NOMO-1 (cell line): ENCODE data around the gene BIRC7.
"Not testable (repeated sequence)": the region's sequence is repeated elsewhere in the genome, so short reads cannot be mapped to it uniquely, and the experiment has no call there.

ENCODE experiments used
- DNase-seq, 2 experiments: peaks; one replicate each; lab custom pipeline; 2025; ENCODE audit not compliant: unreplicated experiment in 2 of 2; lab: John Stamatoyannopoulos, UW

Gene BIRC7

DNA sequence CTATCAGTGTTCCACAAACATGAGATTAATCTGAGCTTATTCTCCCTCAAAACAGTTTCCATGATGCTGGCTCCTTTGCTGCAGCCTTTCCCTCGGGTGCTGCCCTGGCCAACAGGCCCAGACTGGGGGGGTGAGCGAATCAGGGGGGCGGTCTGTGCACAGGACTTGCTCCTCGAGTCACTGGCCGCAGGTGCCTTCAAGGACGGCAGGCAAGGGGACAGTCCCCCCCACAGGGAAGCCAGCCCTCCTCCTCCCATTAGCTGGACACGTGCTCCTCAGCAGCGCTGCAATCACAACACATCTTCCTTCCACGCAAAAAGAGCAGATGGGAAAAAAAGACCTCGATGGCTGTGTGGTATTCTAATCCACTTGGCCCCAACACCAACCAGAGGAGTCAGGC lies 29.8 kb upstream of the BIRC7 start:
- DNase-seq, result no peak

DNA sequence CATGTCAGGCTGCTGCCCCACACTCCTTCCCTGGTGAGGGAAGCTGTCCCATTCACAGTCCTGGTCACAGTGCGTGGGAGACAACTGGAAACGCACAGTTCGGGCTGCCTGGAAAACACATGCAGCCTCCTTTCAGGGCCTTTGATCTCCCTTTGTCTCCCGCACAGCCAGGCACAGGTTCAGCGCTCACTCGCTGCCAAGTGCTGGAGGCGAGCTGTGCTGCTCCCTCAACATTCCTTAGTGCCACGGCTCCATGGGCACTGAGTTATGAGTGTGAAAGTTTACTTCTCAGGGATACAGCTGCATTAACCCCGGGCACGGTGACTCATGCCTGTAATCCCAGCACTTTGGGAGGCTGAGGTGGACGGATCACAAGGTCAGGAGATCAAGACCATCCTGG lies 28.8 kb upstream of the BIRC7 start:
- DNase-seq, result no peak

- DNase-seq, result no peak
Observed at GRCh38 chr20:63208346-63208909, 27.3 kb upstream of the BIRC7 start.

- no peak for DNase-seq
Observed at GRCh38 chr20:63210011-63210605, 25.6 kb upstream of the BIRC7 start.

DNA sequence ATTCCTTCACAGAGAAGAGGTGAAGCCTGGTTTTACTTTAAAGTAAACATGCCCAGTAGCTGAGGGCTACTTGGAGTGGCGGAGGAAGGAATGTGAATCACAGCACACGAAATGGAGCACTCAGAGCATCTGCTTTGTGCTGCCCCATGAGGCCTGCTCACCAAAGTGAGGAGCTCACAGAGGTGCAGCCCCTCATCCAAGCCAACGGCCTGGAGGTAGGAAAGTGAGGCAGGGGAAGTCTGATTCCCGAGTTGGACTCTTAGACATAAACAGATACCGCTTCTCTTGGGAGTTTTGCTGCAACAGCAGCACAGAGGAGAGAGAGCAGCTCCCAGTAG lies 23.3 kb upstream of the BIRC7 start:
- DNase-seq, result no peak

DNA sequence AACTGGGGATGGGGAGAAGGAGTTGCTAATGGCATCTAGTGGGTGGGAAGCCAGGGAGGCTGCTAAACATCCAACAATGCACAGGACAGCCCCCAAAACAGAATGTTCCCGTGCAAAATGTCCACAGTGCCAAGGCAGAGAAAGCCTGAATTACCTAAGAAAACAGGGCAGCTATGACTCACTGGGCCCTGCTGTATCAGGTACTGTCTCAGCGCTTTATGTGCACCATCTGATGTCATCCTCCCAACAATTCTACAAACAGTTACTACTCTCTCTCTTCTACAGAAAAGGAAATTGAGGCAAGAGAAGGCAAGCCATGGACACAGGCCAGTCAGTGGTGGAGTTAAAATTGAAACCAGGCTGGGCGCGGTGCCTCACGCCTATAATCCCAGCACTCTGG lies 22.9 kb upstream of the BIRC7 start:
- no peak for DNase-seq

GRCh38 chr20:63214514-63214913 lies 21.2 kb upstream of the BIRC7 start:
- DNase-seq, result no peak

GRCh38 chr20:63215101-63216040 lies 20.3 kb upstream of the BIRC7 start:
- peak in 1 of 2 experiments; percentile 6 for DNase-seq

- peak; percentile 96 to 97 for DNase-seq
Observed at GRCh38 chr20:63216041-63216848, 19.5 kb upstream of the BIRC7 start, which contains the start of gene YTHDF1. TSS of gene YTHDF1 (minus strand) at chr20:63216131. CDS start at chr20:63215892, 239 bp downstream.

GRCh38 chr20:63216849-63217471 lies 18.7 kb upstream of the BIRC7 start:
- no peak for DNase-seq

DNA sequence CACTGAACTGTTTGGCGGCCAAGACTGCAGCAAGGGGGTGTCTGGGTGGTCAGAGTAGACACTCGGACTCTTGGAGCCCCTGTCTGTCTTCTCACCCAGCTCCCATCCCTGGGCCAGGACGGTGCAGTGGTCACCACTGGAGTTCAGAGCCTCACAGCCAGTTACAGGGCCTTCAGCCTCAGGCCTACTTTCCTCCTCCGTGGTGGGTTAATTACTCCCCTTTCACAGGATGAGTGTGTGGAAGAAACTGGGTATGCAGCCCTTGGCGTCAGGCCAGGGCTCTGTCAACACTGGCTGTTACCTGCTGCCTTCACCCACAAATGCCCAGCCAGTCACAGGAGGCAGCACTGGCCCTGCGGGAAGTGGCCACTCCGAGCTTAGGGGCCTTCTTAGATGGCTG lies 18.0 kb upstream of the BIRC7 start:
- DNase-seq, result no peak

- DNase-seq, result no peak
Observed at GRCh38 chr20:63218701-63219446, 16.8 kb upstream of the BIRC7 start.

GRCh38 chr20:63219447-63219821 lies 16.3 kb upstream of the BIRC7 start:
- DNase-seq, result no peak

- DNase-seq, result no peak
Observed at GRCh38 chr20:63219866-63220521, 15.7 kb upstream of the BIRC7 start.

GRCh38 chr20:63220696-63221399 lies 14.9 kb upstream of the BIRC7 start:
- DNase-seq, result no peak

- DNase-seq, result not testable (repeated sequence)
Observed at GRCh38 chr20:63221400-63222053, 14.2 kb upstream of the BIRC7 start.

DNA sequence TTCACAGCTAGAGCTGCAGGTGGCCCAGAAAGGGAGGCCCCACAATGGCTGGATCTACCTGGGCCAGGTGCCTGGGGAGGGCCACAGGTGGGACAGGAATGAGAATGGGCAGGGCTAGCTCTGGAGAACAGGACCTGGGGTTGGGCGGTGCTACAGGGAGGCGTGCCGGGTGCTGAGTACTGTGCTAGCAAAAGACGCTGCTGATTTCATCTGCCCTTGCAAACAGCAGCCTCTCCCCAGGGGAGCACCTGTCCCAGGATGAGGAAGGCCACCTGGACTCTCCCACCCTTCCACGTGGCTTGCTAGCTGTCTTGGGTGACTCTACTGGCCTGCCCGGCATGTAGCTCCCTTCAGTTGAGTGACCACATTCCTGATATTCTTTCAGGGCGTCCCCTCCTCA lies 13.2 kb upstream of the BIRC7 start:
- DNase-seq, result no peak

DNA sequence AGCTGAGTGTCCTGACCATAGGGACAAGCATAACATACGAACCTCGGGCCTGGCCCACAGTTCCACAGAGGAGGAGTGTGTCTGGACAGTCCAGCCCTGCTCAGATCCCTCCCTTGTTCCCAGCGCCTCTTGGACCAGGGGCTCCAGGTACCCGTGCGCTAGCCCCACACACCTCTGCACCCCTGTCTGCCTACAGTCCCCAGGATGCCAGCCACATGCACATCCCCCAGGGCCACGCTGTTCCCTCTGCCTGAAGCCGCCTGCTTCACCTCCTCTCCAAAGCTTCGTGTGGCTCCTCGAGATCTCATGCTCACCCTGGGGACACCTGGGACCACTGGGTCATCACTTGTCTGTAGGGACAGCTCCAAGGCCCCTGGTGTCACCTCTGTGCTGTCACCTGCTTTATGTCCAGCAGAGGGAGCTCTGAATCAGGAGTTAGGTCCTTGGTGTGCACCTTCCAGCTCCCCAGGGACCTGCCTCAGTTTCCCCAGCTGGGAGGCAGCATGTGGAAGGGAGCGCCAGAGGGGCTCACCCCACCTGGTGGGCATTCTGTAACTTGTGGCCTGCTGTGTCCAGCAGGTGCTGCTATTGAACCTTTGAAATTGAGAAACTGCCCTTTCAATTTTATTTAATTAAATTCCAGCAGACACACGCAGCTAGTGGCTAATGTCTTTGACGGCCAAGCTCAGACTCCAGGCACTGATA lies 12.4 kb upstream of the BIRC7 start:
- DNase-seq, result no peak
